CD14-positive monocyte (primary cell): ENCODE measurements around the gene NSD1. TPM values are rescaled to one million over a fixed set of nuclear protein-coding genes. Genes with fewer than 3 reads are reported as not detected.

ENCODE experiments used
- DNase-seq, 3 donors: peaks; one replicate each; pipeline ENCODE4 v3.0.0-alpha.2; 2011 to 2022
- H2AFZ ChIP-seq: 2 replicates; pipeline ENCODE4 v1.6.0; 2012; ENCODE audit warnings: mild to moderate bottlenecking, low read depth, low read length, inconsistent platforms; ENCODE audit not compliant: insufficient read depth, poor library complexity, severe bottlenecking
- H3K27ac ChIP-seq, 2 donors: 1 replicate in 1 of 2; 2 replicates in 1 of 2; pipeline ENCODE4 v1.5.1; 2012 to 2013; ENCODE audit warnings: low read length in 2 of 2, control low read depth in 1 of 2, inconsistent platforms in 1 of 2, low read depth in 1 of 2, mild to moderate bottlenecking in 1 of 2
- H3K27me3 ChIP-seq, 2 donors: one replicate each; pipeline versions ENCODE4 v1.6.0 to v1.6.1; 2011 to 2013; ENCODE audit warnings: low read length in 2 of 2; ENCODE audit not compliant: control insufficient read depth in 2 of 2, insufficient read depth in 2 of 2
- H3K36me3 ChIP-seq, 2 donors: replicated peaks in 1 of 2; 1 replicate in 1 of 2; 2 replicates in 1 of 2; pipeline versions ENCODE4 v1.5.1 to v1.6.1; 2012 to 2013; ENCODE audit warnings: low read length in 2 of 2, control low read depth in 1 of 2, inconsistent platforms in 1 of 2, mild to moderate bottlenecking in 1 of 2; ENCODE audit not compliant: insufficient read depth in 2 of 2, control insufficient read depth in 1 of 2
- H3K4me1 ChIP-seq, 2 donors: 1 replicate in 1 of 2; 2 replicates in 1 of 2; pipeline versions ENCODE4 v1.5.1 to v1.6.1; 2012 to 2013; ENCODE audit warnings: low read length in 2 of 2, control low read depth in 1 of 2, inconsistent platforms in 1 of 2, mild to moderate bottlenecking in 1 of 2, moderate library complexity in 1 of 2; ENCODE audit not compliant: insufficient read depth in 2 of 2, control insufficient read depth in 1 of 2
- H3K4me2 ChIP-seq: replicated peaks from 2 replicates; pipeline ENCODE3; 2012; ENCODE audit warnings: low read length, moderate library complexity, mild to moderate bottlenecking; ENCODE audit not compliant: poor library complexity, severe bottlenecking; ENCODE audit errors: extremely low read depth
- H3K4me3 ChIP-seq, 3 experiments: fragments of 200-600 bp in 1 of 3; sonication (generic) in 1 of 3; replicated peaks in 1 of 3; 1 replicate in 2 of 3; 2 replicates in 1 of 3; pipeline ENCODE4 v1.5.1; 2011 to 2013; ENCODE audit warnings: low read length in 3 of 3, mild to moderate bottlenecking in 3 of 3, control low read depth in 2 of 3, low read depth in 2 of 3, inconsistent platforms in 1 of 3, moderate library complexity in 1 of 3
- H3K79me2 ChIP-seq: 2 replicates; pipeline ENCODE4 v1.6.0; 2012; ENCODE audit warnings: mild to moderate bottlenecking, control low read depth, inconsistent platforms, low read length, moderate library complexity; ENCODE audit not compliant: insufficient read depth
- H3K9ac ChIP-seq: 2 replicates; pipeline ENCODE4 v1.6.0; 2017; ENCODE audit warnings: low read length, mild to moderate bottlenecking; ENCODE audit not compliant: insufficient read depth, poor library complexity, severe bottlenecking
- H3K9me3 ChIP-seq, 2 donors: replicated peaks in 1 of 2; 1 replicate in 1 of 2; 2 replicates in 1 of 2; pipeline versions ENCODE4 v1.5.1 to v1.6.1; 2012 to 2013; ENCODE audit warnings: low read length in 2 of 2, control low read depth in 1 of 2; ENCODE audit not compliant: control insufficient read depth in 1 of 2, insufficient read depth in 1 of 2
- H4K20me1 ChIP-seq: 2 replicates; pipeline ENCODE4 v1.6.0; 2012; ENCODE audit warnings: mild to moderate bottlenecking, low read length, control low read depth, moderate library complexity; ENCODE audit not compliant: insufficient read depth
- H3K27ac Mint-ChIP-seq, 7 donors: one replicate each; pipeline ENCODE4 v1.8.0; 2020; ENCODE audit warnings: mild to moderate bottlenecking in 7 of 7, mixed read lengths in 7 of 7, moderate library complexity in 6 of 7, inconsistent platforms in 2 of 7
- H3K27me3 Mint-ChIP-seq, 3 donors: one replicate each; pipeline ENCODE4 v1.8.0; 2021 to 2022; ENCODE audit warnings: low read depth in 3 of 3, mild to moderate bottlenecking in 3 of 3, mixed read lengths in 3 of 3, moderate library complexity in 3 of 3, inconsistent platforms in 1 of 3
- H3K36me3 Mint-ChIP-seq, 2 donors: one replicate each; pipeline ENCODE4 v1.8.0; 2020; ENCODE audit warnings: mixed read lengths in 2 of 2, inconsistent platforms in 1 of 2, mild to moderate bottlenecking in 1 of 2
- H3K4me1 Mint-ChIP-seq: one replicate; pipeline ENCODE4 v1.8.0; 2020; ENCODE audit warnings: mild to moderate bottlenecking, mixed read lengths
- H3K4me3 Mint-ChIP-seq, 2 donors: one replicate each; pipeline ENCODE4 v1.8.0; 2020; ENCODE audit warnings: mild to moderate bottlenecking in 2 of 2, mixed read lengths in 2 of 2, moderate library complexity in 1 of 2
- H3K9me3 Mint-ChIP-seq, 7 donors: one replicate each; pipeline ENCODE4 v1.8.0; 2020 to 2022; ENCODE audit warnings: mixed read lengths in 7 of 7, mild to moderate bottlenecking in 6 of 7, moderate library complexity in 6 of 7, inconsistent platforms in 2 of 7
- CTCF ChIP-seq: fragments of 200-600 bp; IDR thresholded peaks from one replicate; pipeline ENCODE4 v1.8.0; 2022; ENCODE audit warnings: antibody characterized with exemption, mild to moderate bottlenecking
- WGBS: methylation state at CpG from one replicate; pipeline ENCODE4 v1.1.5; 2013; ENCODE audit warnings: missing lambda C conversion rate; ENCODE audit not compliant: insufficient coverage; 5-methylcytosine and 5-hydroxymethylcytosine counted together
- intact Hi-C, 2 donors: fragments of 100-400 bp; cut with micrococcal nuclease; formaldehyde crosslinking; loops; one replicate each; pipeline versions ENCODE4 v1.15.0 to v1.15.1; 2023
- polyA plus RNA-seq, 3 donors: library from polyadenylated mRNA; depleted of rRNA in 1 of 3; unstranded in 2 of 3; stranded (reverse) in 1 of 3; fragments of 300-500 nt in 2 of 3; fragments of >200 nt in 1 of 3; fragmentation: Illumina TruSeq in 2 of 3; gene quantifications; 1 replicate in 2 of 3; 2 replicates in 1 of 3; pipeline ENCODE4 v1.2.3, GENCODE V29; 2012 to 2021

NSD1 gene
- polyA plus RNA-seq, 3 donors, result 12.6 to 31.9 (median 19.0) TPM

GRCh38 chr5:177309351-177310191 is 176.0 kb downstream of the NSD1 start:
- Histone ChIP-seq H3K27ac (peak overlapping the region; percentile 16 to 95), H3K79me2 (peaks cover 90% of the 10 kb centered on the region), H3K9me3 (no peaks in the 10 kb centered on the region), H3K4me1 (peaks cover 86 to 96% of the 10 kb centered on the region in 2 donors), H3K9ac (peak overlapping the region; percentile 15), H3K36me3 (peaks cover 17 to 19% of the 10 kb centered on the region in 2 donors), H2AFZ (no peak overlapping the region), H3K4me3 (peak overlapping the region in 1 of 3 experiments; percentile 97), H3K27me3 (no peaks in the 10 kb centered on the region), H3K4me2 (peak overlapping the region; percentile 100), H4K20me1 (peaks cover 57% of the 10 kb centered on the region)
- Mint-ChIP-seq H3K36me3 (peaks cover 24 to 31% of the 10 kb centered on the region in 2 donors), H3K4me1 (peaks cover 82% of the 10 kb centered on the region), H3K9me3 (peaks cover 0 to 3% (median 0%) of the 10 kb centered on the region in 7 donors), H3K27me3 (peaks cover 0 to 1% (median 0%) of the 10 kb centered on the region in 3 donors), H3K27ac (peak overlapping the region; percentile 34 to 98 (median 80)), H3K4me3 (peak overlapping the region; percentile 27 to 43)
- TF ChIP-seq CTCF, result peak; percentile 96
- intact Hi-C loops, result loop anchor here (5.0 to 10.0 kb wide), 6 partner anchors 38 to 285 kb away; partner anchors contain the start of genes TMED9 (in 2 of the 2), DOK3 (in 1 of the 2), LMAN2 (in 1 of the 2) and PDLIM7 (in 1 of the 2)
- peak; percentile 57 to 72 (median 62) for DNase-seq
- 27% methylated on average over 9 of the region's 10 CpGs for WGBS

- H3K27me3 ChIP-seq, result no peaks in the 10 kb centered on the region
- DNase-seq, result no peak
- H3K4me3 ChIP-seq, result peak overlapping the region in 2 of 3 experiments; percentile 68 to 97
- peak overlapping the region; percentile 30 to 68 for H3K27ac ChIP-seq
- H3K4me2 ChIP-seq, result peak overlapping the region; percentile 100
- H3K36me3 Mint-ChIP-seq, result peaks cover 17 to 27% of the 10 kb centered on the region in 2 donors
- H3K36me3 ChIP-seq, result peaks cover 13 to 14% of the 10 kb centered on the region in 2 donors
- H3K9me3 Mint-ChIP-seq, result peaks cover 0 to 3% (median 0%) of the 10 kb centered on the region in 7 donors
- peaks cover 74% of the 10 kb centered on the region for H3K4me1 Mint-ChIP-seq
- no peaks in the 10 kb centered on the region for H3K9me3 ChIP-seq
- peaks cover 0 to 3% (median 0%) of the 10 kb centered on the region in 3 donors for H3K27me3 Mint-ChIP-seq
- intact Hi-C loops, result loop anchor here (5.0 to 10.0 kb wide), 4 partner anchors 37 to 284 kb away; partner anchors contain the start of genes DOK3 (in 1 of the 2), PDLIM7 (in 1 of the 2) and TMED9 (in 1 of the 2)
- peaks cover 90% of the 10 kb centered on the region for H3K79me2 ChIP-seq
- H3K27ac Mint-ChIP-seq, result peak overlapping the region in 6 of 7 donors; percentile 64 to 98 (median 89)
- no peak for TF ChIP-seq CTCF
- peak overlapping the region; percentile 53 for H3K9ac ChIP-seq
- H3K4me1 ChIP-seq, result peaks cover 78 to 89% of the 10 kb centered on the region in 2 donors
- no peak overlapping the region for H2AFZ ChIP-seq
- WGBS, result 87% methylated on average over 12 of the region's 13 CpGs
- peak overlapping the region in 1 of 2 donors; percentile 89 for H3K4me3 Mint-ChIP-seq
- peaks cover 49% of the 10 kb centered on the region for H4K20me1 ChIP-seq
Observed at GRCh38 chr5:177310332-177310731, 176.8 kb downstream of the NSD1 start.
